Measurements from ENCODE around the gene KRTAP2-1.
"Not testable (repeated sequence)": the region's sequence is repeated elsewhere in the genome, so short reads cannot be mapped to it uniquely, and the experiment has no call there.

KRTAP2-1 gene

GRCh38 chr17:41069031-41069430 is 21.9 kb upstream of the KRTAP2-1 start:
- Histone ChIP-seq H3K36me3 (ENCODE audit: control insufficient read depth in 2 of 2, insufficient read depth in 2 of 2, low read length in 2 of 2) (no peaks in the 10 kb centered on the region), H3K9me3 (ENCODE audit: control insufficient read depth in 2 of 2, low read length in 2 of 2) (no peaks in the 10 kb centered on the region), H3K4me3 (ENCODE audit: low read length in 2 of 2) (no peak overlapping the region), H3K9ac (ENCODE audit: low read depth in 1 of 2, low read length in 2 of 2) (no peak overlapping the region), H3K27me3 (ENCODE audit: control insufficient read depth in 2 of 2, insufficient read depth in 2 of 2, low read length in 2 of 2) (no peaks in the 10 kb centered on the region), H3K4me1 (ENCODE audit: control insufficient read depth in 2 of 2, insufficient read depth in 2 of 2, low read length in 2 of 2) (no peaks in the 10 kb centered on the region), H3K27ac (ENCODE audit: low read depth in 2 of 2, low read length in 2 of 2) (no peak overlapping the region)

DNA sequence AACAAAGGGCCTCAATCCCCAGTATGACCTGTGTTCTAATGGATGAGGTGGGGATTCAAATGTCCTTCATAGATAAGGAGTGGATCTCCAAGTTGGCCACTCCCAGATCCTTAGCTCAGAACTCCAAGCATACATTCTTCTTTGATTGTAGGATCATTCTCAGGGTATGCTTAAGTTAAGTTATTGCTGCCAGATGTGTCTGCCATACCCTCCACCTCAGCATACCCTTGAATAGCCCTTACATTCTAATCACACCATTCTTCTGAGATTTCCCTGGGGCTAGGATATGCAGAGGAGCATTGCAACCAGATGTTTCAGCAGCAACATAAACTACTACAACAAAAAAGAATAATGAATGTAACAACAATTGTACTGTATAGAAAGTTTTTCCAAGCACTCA is 20.2 kb upstream of the KRTAP2-1 start:
- Histone ChIP-seq H3K9me3 (ENCODE audit: control insufficient read depth in 2 of 2, low read length in 2 of 2) (no peaks in the 10 kb centered on the region), H3K36me3 (ENCODE audit: control insufficient read depth in 2 of 2, insufficient read depth in 2 of 2, low read length in 2 of 2) (no peaks in the 10 kb centered on the region), H3K4me3 (ENCODE audit: low read length in 2 of 2) (no peak overlapping the region), H3K27me3 (ENCODE audit: control insufficient read depth in 2 of 2, insufficient read depth in 2 of 2, low read length in 2 of 2) (no peaks in the 10 kb centered on the region), H3K4me1 (ENCODE audit: control insufficient read depth in 2 of 2, insufficient read depth in 2 of 2, low read length in 2 of 2) (no peaks in the 10 kb centered on the region), H3K27ac (ENCODE audit: low read depth in 2 of 2, low read length in 2 of 2) (no peak overlapping the region), H3K9ac (ENCODE audit: low read depth in 1 of 2, low read length in 2 of 2) (no peak overlapping the region)

DNA sequence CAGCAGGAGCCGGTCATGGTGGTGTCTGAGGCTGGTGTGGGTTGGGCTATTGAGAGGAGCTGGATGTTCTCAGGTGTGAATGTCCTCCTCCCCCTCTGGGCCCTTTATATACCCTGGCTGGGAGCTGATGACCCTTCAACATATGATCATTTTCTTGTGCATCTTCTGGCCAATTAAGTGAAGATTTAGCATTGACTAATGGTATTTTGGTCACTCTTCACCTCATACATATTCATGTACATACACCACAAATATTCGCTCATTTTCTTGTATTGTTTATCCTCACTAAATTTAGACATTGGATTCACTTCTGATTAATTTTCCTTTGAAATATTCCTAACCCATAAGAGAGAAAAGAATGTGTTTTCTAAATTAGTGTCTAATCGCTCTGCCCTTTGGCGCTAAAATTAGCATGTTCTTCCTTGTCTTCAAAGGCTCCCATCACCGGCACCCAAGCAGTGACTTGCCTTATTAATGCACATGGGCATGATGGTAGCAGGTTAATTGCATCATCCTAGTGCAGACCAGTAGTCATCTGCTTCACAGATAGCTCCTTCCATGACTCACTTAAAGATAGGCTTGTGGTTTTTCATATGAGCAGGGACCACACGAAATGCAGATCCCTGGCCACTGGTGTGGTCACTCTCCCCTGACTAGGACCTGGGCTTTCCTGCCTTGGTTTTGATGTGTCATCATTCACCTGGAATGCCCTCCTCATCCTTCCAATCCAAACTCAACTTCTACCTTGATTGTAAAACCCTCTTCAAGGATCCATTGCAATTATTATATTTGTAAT is 18.9 kb upstream of the KRTAP2-1 start, which contains the start of gene KRTAP2-4:
Gene KRTAP2-4 (minus strand): TSS at position 51 of the 796 bp plus-strand sequence. CDS start 34 bp downstream, at position 17.
- H3K36me3 ChIP-seq (ENCODE audit: control insufficient read depth in 2 of 2, insufficient read depth in 2 of 2, low read length in 2 of 2) = no peaks in the 10 kb centered on the region
- no peaks in the 10 kb centered on the region for H3K9me3 ChIP-seq (ENCODE audit: control insufficient read depth in 2 of 2, low read length in 2 of 2)
- no peaks in the 10 kb centered on the region for H3K4me1 ChIP-seq (ENCODE audit: control insufficient read depth in 2 of 2, insufficient read depth in 2 of 2, low read length in 2 of 2)
- no peak within 1 kb of the TSS for H3K4me3 ChIP-seq (ENCODE audit: low read length in 2 of 2)
- no peak within 1 kb of the TSS for H3K9ac ChIP-seq (ENCODE audit: low read depth in 1 of 2, low read length in 2 of 2)
- peaks cover 0 to 2% of the 10 kb centered on the region in 2 donors for H3K27me3 ChIP-seq (ENCODE audit: control insufficient read depth in 2 of 2, insufficient read depth in 2 of 2, low read length in 2 of 2)
- H3K27ac ChIP-seq (ENCODE audit: low read depth in 2 of 2, low read length in 2 of 2) = no peak within 1 kb of the TSS

- H3K27ac ChIP-seq (ENCODE audit: low read depth in 2 of 2, low read length in 2 of 2); H3K27me3 ChIP-seq (ENCODE audit: control insufficient read depth in 2 of 2, insufficient read depth in 2 of 2, low read length in 2 of 2); H3K9me3 ChIP-seq (ENCODE audit: control insufficient read depth in 2 of 2, low read length in 2 of 2); H3K4me1 ChIP-seq (ENCODE audit: control insufficient read depth in 2 of 2, insufficient read depth in 2 of 2, low read length in 2 of 2); H3K4me3 ChIP-seq (ENCODE audit: low read length in 2 of 2); H3K9ac ChIP-seq (ENCODE audit: low read depth in 1 of 2, low read length in 2 of 2); H3K36me3 ChIP-seq (ENCODE audit: control insufficient read depth in 2 of 2, insufficient read depth in 2 of 2, low read length in 2 of 2): not testable (repeated sequence)
Measured at GRCh38 chr17:41065016-41065689, 18.0 kb upstream of the KRTAP2-1 start.

DNA sequence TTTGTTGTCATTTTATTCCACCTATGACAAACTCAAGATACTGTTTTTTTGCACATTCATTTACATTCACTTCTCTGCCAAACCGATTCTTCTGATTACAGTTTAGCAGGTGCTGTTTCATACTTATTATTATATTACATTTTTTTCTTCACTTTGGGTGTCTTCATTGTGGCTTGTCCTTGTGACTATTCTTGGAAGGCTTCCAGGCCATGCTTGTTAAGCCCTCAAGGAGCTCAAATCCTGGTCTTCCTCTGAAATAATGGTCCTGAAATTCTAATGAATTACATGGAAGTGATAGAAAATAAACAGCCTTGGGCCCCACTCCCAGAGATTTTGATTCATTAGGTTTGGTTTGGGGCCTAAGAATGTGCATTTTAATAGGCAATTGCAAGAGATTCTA is 17.2 kb upstream of the KRTAP2-1 start:
- H3K4me3 ChIP-seq (ENCODE audit: low read length in 2 of 2) = no peak overlapping the region

DNA sequence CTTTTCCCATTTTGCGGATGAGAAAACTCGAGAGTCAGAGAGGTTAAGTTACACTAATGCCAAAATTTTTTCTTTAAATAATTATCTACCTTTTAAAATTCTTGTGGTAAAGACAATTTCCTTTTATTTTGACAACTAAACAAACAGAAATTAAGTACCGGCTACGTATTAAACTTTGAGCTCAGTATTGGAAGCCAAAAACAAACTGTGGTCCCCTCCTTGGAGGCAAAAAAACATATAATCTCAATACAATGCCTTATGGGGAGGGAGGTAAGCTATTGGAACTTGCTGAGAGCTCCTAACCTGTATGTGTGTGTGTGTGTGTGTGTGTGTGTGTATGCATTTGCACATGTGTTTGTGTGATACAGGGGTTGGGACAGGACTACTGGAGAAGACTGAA is 16.3 kb upstream of the KRTAP2-1 start:
- Histone ChIP-seq H3K4me3 (ENCODE audit: low read length in 2 of 2) (no peak overlapping the region), H3K9ac (ENCODE audit: low read depth in 1 of 2, low read length in 2 of 2) (no peak overlapping the region), H3K9me3 (ENCODE audit: control insufficient read depth in 2 of 2, low read length in 2 of 2) (no peaks in the 10 kb centered on the region), H3K27ac (ENCODE audit: low read depth in 2 of 2, low read length in 2 of 2) (no peak overlapping the region), H3K27me3 (ENCODE audit: control insufficient read depth in 2 of 2, insufficient read depth in 2 of 2, low read length in 2 of 2) (peaks cover 4 to 5% of the 10 kb centered on the region in 2 donors), H3K4me1 (ENCODE audit: control insufficient read depth in 2 of 2, insufficient read depth in 2 of 2, low read length in 2 of 2) (no peaks in the 10 kb centered on the region), H3K36me3 (ENCODE audit: control insufficient read depth in 2 of 2, insufficient read depth in 2 of 2, low read length in 2 of 2) (no peaks in the 10 kb centered on the region)

More for the DNA sequence above, 17.2 kb upstream of the KRTAP2-1 start:
- Histone ChIP-seq H3K27me3 (ENCODE audit: control insufficient read depth in 2 of 2, insufficient read depth in 2 of 2, low read length in 2 of 2) (peaks cover 2 to 4% of the 10 kb centered on the region in 2 donors), H3K4me1 (ENCODE audit: control insufficient read depth in 2 of 2, insufficient read depth in 2 of 2, low read length in 2 of 2) (no peaks in the 10 kb centered on the region), H3K27ac (ENCODE audit: low read depth in 2 of 2, low read length in 2 of 2) (no peak overlapping the region), H3K9ac (ENCODE audit: low read depth in 1 of 2, low read length in 2 of 2) (no peak overlapping the region), H3K9me3 (ENCODE audit: control insufficient read depth in 2 of 2, low read length in 2 of 2) (no peaks in the 10 kb centered on the region), H3K36me3 (ENCODE audit: control insufficient read depth in 2 of 2, insufficient read depth in 2 of 2, low read length in 2 of 2) (no peaks in the 10 kb centered on the region)

- no peaks in the 10 kb centered on the region for H3K36me3 ChIP-seq (ENCODE audit: control insufficient read depth in 2 of 2, insufficient read depth in 2 of 2, low read length in 2 of 2)
- H3K27ac ChIP-seq (ENCODE audit: low read depth in 2 of 2, low read length in 2 of 2) = no peak overlapping the region
- no peak overlapping the region for H3K9ac ChIP-seq (ENCODE audit: low read depth in 1 of 2, low read length in 2 of 2)
- H3K9me3 ChIP-seq (ENCODE audit: control insufficient read depth in 2 of 2, low read length in 2 of 2) = peaks cover 0 to 3% of the 10 kb centered on the region in 2 donors
- no peaks in the 10 kb centered on the region for H3K4me1 ChIP-seq (ENCODE audit: control insufficient read depth in 2 of 2, insufficient read depth in 2 of 2, low read length in 2 of 2)
- H3K27me3 ChIP-seq (ENCODE audit: control insufficient read depth in 2 of 2, insufficient read depth in 2 of 2, low read length in 2 of 2) = peaks cover 4 to 7% of the 10 kb centered on the region in 2 donors
- no peak overlapping the region for H3K4me3 ChIP-seq (ENCODE audit: low read length in 2 of 2)
Measured at GRCh38 chr17:41061964-41062363, 14.8 kb upstream of the KRTAP2-1 start.

DNA sequence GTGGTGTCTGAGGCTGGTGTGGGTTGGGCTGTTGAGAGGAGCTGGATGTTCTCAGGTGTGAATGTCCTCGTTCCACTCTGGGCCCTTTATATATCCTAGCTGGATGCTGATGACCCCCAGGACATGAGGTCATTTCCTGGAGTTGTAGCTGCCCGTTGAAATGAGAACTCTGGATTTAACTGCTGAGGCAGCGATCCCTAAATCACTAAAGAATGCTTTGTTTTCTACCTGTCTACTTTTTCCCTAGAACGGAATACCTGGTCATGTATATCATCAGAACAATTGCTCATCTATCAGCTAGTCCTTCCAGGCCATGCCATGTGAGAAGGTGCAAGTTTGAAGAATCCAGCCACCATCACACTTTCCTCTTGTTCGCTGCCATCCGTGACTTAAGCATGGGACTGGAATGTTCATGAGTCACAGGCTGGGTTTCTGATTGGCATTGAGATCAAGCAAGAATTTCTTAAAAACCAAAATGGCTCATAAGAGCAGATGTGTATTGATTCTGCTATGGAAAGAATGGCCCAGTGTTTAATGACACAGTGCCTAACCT is 13.0 kb upstream of the KRTAP2-1 start, which contains the start of gene KRTAP2-3:
Gene KRTAP2-3 (minus strand): TSS at position 63 of the 553 bp plus-strand sequence. CDS start 64 bp downstream, outside the sequence.
- Histone ChIP-seq H3K36me3 (ENCODE audit: control insufficient read depth in 2 of 2, insufficient read depth in 2 of 2, low read length in 2 of 2) (no peaks in the 10 kb centered on the region), H3K4me3 (ENCODE audit: low read length in 2 of 2) (no peak within 1 kb of the TSS), H3K27ac (ENCODE audit: low read depth in 2 of 2, low read length in 2 of 2) (no peak within 1 kb of the TSS), H3K27me3 (ENCODE audit: control insufficient read depth in 2 of 2, insufficient read depth in 2 of 2, low read length in 2 of 2) (peaks cover 4 to 7% of the 10 kb centered on the region in 2 donors), H3K9ac (ENCODE audit: low read depth in 1 of 2, low read length in 2 of 2) (no peak within 1 kb of the TSS), H3K9me3 (ENCODE audit: control insufficient read depth in 2 of 2, low read length in 2 of 2) (peaks cover 0 to 3% of the 10 kb centered on the region in 2 donors), H3K4me1 (ENCODE audit: control insufficient read depth in 2 of 2, insufficient read depth in 2 of 2, low read length in 2 of 2) (no peaks in the 10 kb centered on the region)

GRCh38 chr17:41059276-41060051 is 12.3 kb upstream of the KRTAP2-1 start:
- H3K9ac ChIP-seq (ENCODE audit: low read depth in 1 of 2, low read length in 2 of 2); H3K36me3 ChIP-seq (ENCODE audit: control insufficient read depth in 2 of 2, insufficient read depth in 2 of 2, low read length in 2 of 2); H3K27ac ChIP-seq (ENCODE audit: low read depth in 2 of 2, low read length in 2 of 2); H3K9me3 ChIP-seq (ENCODE audit: control insufficient read depth in 2 of 2, low read length in 2 of 2); H3K4me1 ChIP-seq (ENCODE audit: control insufficient read depth in 2 of 2, insufficient read depth in 2 of 2, low read length in 2 of 2); H3K4me3 ChIP-seq (ENCODE audit: low read length in 2 of 2); H3K27me3 ChIP-seq (ENCODE audit: control insufficient read depth in 2 of 2, insufficient read depth in 2 of 2, low read length in 2 of 2): not testable (repeated sequence)

Measured in mucosa of rectum (tissue), 2 donors.